ENCODE data around the gene TCF7L1. TPM values are rescaled to one million over a fixed set of nuclear protein-coding genes. Genes with fewer than 3 reads are reported as not detected.

TCF7L1 gene
- total RNA-seq, 1 donor from 2014 or later: 1.4 TPM

DNA sequence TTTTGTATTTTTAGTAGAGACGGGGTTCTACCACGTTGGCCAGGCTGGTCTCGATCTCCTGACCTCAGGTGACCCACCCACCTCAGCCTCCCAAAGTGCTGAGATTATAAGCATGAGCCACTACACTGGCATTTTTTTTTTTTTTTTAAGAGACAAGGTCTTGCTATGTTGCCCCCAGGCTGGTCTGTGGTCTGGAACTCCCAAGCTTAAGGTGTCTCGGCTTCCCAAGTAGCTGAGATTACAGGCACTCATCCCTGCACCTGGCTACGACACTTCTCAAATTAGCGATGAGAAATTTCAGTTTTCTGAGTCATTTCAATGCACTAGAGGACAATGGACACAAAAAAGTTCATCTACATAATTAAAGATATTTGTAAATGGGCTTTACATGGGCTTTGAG, 36.6 kb upstream of the TCF7L1 start:
- no peak overlapping the region for H3K4me3 ChIP-seq (ENCODE audit: low read depth, low read length)
- no peak for DNase-seq (ENCODE audit: low read depth)
- TF ChIP-seq, protein P1, sequence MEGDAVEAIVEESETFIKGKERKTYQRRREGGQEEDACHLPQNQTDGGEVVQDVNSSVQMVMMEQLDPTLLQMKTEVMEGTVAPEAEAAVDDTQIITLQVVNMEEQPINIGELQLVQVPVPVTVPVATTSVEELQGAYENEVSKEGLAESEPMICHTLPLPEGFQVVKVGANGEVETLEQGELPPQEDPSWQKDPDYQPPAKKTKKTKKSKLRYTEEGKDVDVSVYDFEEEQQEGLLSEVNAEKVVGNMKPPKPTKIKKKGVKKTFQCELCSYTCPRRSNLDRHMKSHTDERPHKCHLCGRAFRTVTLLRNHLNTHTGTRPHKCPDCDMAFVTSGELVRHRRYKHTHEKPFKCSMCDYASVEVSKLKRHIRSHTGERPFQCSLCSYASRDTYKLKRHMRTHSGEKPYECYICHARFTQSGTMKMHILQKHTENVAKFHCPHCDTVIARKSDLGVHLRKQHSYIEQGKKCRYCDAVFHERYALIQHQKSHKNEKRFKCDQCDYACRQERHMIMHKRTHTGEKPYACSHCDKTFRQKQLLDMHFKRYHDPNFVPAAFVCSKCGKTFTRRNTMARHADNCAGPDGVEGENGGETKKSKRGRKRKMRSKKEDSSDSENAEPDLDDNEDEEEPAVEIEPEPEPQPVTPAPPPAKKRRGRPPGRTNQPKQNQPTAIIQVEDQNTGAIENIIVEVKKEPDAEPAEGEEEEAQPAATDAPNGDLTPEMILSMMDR (conservative IDR thresholded peaks at IDR 0.05; ENCODE audit: low read depth, low read length): no peak

- TF ChIP-seq, protein P1 (conservative IDR thresholded peaks at IDR 0.05; ENCODE audit: low read depth, low read length): no peak
- H3K4me3 ChIP-seq (ENCODE audit: low read depth, low read length): no peak overlapping the region
- no peak for DNase-seq (ENCODE audit: low read depth)
Measured at GRCh38 chr2:85104228-85104627, 29.0 kb upstream of the TCF7L1 start.

GRCh38 chr2:85106489-85107180, 26.6 kb upstream of the TCF7L1 start:
- no peak overlapping the region for H3K4me3 ChIP-seq (ENCODE audit: low read depth, low read length)
- TF ChIP-seq, protein P1 (conservative IDR thresholded peaks at IDR 0.05; ENCODE audit: low read depth, low read length): no peak
- no peak for DNase-seq (ENCODE audit: low read depth)

- DNase-seq (ENCODE audit: low read depth): no peak
- H3K4me3 ChIP-seq (ENCODE audit: low read depth, low read length): no peak overlapping the region
- TF ChIP-seq, protein P1 (conservative IDR thresholded peaks at IDR 0.05; ENCODE audit: low read depth, low read length): no peak
Measured at GRCh38 chr2:85110991-85111560, 22.1 kb upstream of the TCF7L1 start.

GRCh38 chr2:85111819-85112281, 21.3 kb upstream of the TCF7L1 start:
- TF ChIP-seq, protein P1 (conservative IDR thresholded peaks at IDR 0.05; ENCODE audit: low read depth, low read length): no peak
- no peak overlapping the region for H3K4me3 ChIP-seq (ENCODE audit: low read depth, low read length)
- peak; percentile 19 for DNase-seq (ENCODE audit: low read depth)

DNA sequence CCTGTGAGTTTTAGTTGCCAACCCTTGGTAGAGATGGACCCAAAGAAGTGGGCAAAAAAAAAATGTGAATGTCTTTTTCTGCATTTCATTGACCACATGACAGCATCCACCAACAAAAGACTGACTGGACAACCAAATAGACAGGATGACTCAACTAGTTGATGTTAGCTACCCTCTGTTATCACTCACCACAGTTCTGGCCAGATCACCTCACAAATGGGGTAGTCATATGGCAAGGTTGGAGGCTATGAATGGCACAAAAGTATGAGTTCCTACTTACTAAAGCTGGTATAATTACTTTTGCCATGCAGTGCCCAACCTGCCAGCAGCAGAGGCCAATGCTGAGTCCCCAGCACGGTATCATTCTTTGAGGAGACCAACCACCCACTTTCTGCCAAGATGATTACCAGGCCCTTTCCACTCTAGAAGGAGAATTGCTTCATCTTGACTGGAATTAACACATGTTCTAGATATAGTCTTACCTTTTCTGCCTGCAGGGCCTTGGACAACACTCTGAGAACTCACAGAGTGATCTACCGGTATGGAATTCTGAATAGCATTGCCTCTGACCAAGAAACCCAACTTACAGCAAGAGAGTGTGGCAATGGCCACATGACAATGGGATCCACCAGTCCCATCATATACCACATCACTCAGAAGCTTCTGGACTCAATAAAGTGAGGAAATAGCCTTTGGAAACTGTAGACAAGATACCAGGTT, 20.1 kb upstream of the TCF7L1 start:
- DNase-seq (ENCODE audit: low read depth): no peak
- TF ChIP-seq, protein P1 (conservative IDR thresholded peaks at IDR 0.05; ENCODE audit: low read depth, low read length): no peak
- H3K4me3 ChIP-seq (ENCODE audit: low read depth, low read length): no peak overlapping the region
